ENCODE measurements around the gene SLC22A23. TPM values are rescaled to one million over a fixed set of nuclear protein-coding genes. Genes with fewer than 3 reads are reported as not detected.

Gene SLC22A23
- total and polyA plus RNA-seq, 2 of the 4 experiments (the other 2 are of a cell fraction): 0.72 to 1.6 TPM

DNA sequence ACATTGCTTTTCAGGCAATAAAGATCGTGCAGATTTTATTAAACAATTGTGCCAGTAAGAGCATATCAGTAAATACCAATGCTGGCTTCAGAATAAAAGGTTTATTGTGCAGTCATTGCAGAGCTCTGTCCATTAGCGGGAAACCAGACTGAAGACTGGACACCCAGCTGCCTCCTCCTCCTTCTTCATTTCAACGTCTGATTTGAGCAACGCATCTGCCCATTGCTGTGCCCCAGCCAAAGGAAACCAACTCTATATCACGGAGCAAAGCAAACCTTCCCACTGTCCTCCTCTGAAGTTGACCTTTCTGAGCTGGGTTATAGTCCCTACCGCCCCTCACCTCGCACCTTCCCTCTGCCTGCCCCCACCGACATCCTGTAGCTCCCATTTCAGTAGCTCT is 80.8 kb downstream of the SLC22A23 start:
- H3K9me1 ChIP-seq (ENCODE audit: insufficient read depth, low read length): no peaks in the 10 kb centered on the region
- intact Hi-C loops (cut with micrococcal nuclease) (no loop called here), dilution Hi-C loops (cut with HindIII; ENCODE audit: low sequenced_read_pairs, unreplicated experiment) (no loop called here), in situ Hi-C loops (cut with MboI; ENCODE audit: low sequenced_read_pairs) (no loop called here)
- H3K4me2 ChIP-seq (ENCODE audit: low read depth, low read length): no peak overlapping the region
- 74% methylated on average over 7 of the region's 8 CpGs; no CpG with 5 or more reads in 1 of the 2 experiments for WGBS, 2 experiments (ENCODE audit: extremely low coverage in 2 of 2, insufficient read length in 1 of 2)
- H3K27ac ChIP-seq (ENCODE audit: insufficient read depth, low read length): no peak overlapping the region
- H3K9me3 ChIP-seq (ENCODE audit: control insufficient read depth, insufficient read depth, low read length): no peaks in the 10 kb centered on the region
- H4K5ac ChIP-seq (ENCODE audit: low read depth, low read length): no peak overlapping the region
- DNase-seq: no peak
- H3K36me3 ChIP-seq (ENCODE audit: control insufficient read depth, insufficient read depth, low read length): no peaks in the 10 kb centered on the region
- no peak overlapping the region for H2AFZ ChIP-seq (replicated peaks; ENCODE audit: low read length, poor library complexity)
- H4K91ac ChIP-seq (ENCODE audit: insufficient read depth, low read depth, low read length): no peak overlapping the region
- H2BK20ac ChIP-seq (ENCODE audit: low read depth, low read length): no peak overlapping the region
- CTCF ChIA-PET: no interaction called here
- no peaks in the 10 kb centered on the region for H4K20me1 ChIP-seq (ENCODE audit: insufficient read depth, low read length)
- peaks cover 32% of the 10 kb centered on the region for H3K27me3 ChIP-seq (ENCODE audit: control insufficient read depth, insufficient read depth, low read length)
- H3K14ac ChIP-seq (replicated peaks; ENCODE audit: low read depth, low read length): no peak overlapping the region
- no peak for ATAC-seq (ENCODE audit: low read depth)
- BruUV-seq (replicated peaks): no TSS peak
- H3K23ac ChIP-seq (ENCODE audit: low read depth, low read length): no peak overlapping the region
- no peak overlapping the region for H4K8ac ChIP-seq (ENCODE audit: low read depth in 2 of 2, low read length in 2 of 2)
- no peak overlapping the region for H2AK5ac ChIP-seq (ENCODE audit: low read depth, low read length)
- TF ChIP-seq MAZ (IDR thresholded peaks at IDR 0.05; ENCODE audit: borderline replicate concordance, low read depth, low read length): no peak
- no peak for TF ChIP-seq CEBPB (IDR thresholded peaks at IDR 0.05; ENCODE audit: low read depth, low read length)
- no peak for TF ChIP-seq RFX5 (IDR thresholded peaks at IDR 0.05; ENCODE audit: low read depth, low read length)
- TF ChIP-seq RCOR1 (IDR thresholded peaks at IDR 0.05; ENCODE audit: insufficient replicate concordance, low read length): no peak
- no peak for TF ChIP-seq RAD21 (IDR thresholded peaks at IDR 0.05; ENCODE audit: low read length)
- no peak for TF ChIP-seq MAFK (IDR thresholded peaks at IDR 0.05; ENCODE audit: low read depth, low read length)
- no peak for TF ChIP-seq FOS (IDR thresholded peaks at IDR 0.05; ENCODE audit: low read depth, low read length)
- TF ChIP-seq SMC3 (IDR thresholded peaks at IDR 0.05; ENCODE audit: low read depth, low read length): no peak
- TF ChIP-seq BHLHE40 (IDR thresholded peaks at IDR 0.05; ENCODE audit: low read depth, low read length): no peak
- TF ChIP-seq, protein P1, sequence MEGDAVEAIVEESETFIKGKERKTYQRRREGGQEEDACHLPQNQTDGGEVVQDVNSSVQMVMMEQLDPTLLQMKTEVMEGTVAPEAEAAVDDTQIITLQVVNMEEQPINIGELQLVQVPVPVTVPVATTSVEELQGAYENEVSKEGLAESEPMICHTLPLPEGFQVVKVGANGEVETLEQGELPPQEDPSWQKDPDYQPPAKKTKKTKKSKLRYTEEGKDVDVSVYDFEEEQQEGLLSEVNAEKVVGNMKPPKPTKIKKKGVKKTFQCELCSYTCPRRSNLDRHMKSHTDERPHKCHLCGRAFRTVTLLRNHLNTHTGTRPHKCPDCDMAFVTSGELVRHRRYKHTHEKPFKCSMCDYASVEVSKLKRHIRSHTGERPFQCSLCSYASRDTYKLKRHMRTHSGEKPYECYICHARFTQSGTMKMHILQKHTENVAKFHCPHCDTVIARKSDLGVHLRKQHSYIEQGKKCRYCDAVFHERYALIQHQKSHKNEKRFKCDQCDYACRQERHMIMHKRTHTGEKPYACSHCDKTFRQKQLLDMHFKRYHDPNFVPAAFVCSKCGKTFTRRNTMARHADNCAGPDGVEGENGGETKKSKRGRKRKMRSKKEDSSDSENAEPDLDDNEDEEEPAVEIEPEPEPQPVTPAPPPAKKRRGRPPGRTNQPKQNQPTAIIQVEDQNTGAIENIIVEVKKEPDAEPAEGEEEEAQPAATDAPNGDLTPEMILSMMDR (conservative IDR thresholded peaks at IDR 0.05; ENCODE audit: low read depth, low read length): no peak
- TF ChIP-seq MXI1 (IDR thresholded peaks at IDR 0.05; ENCODE audit: borderline replicate concordance, low read depth, low read length): no peak
- H2AK9ac ChIP-seq (replicated peaks; ENCODE audit: low read depth, low read length, poor library complexity): no peak overlapping the region
- H3K4ac ChIP-seq (ENCODE audit: low read depth, low read length): no peak overlapping the region
- no peak overlapping the region for H2BK5ac ChIP-seq (ENCODE audit: low read depth, low read length, poor library complexity, severe bottlenecking)
- POLR2A ChIA-PET (ENCODE audit: unreplicated experiment): no interaction called here
- no peak overlapping the region for H2BK120ac ChIP-seq (ENCODE audit: low read depth, low read length)
- no peaks in the 10 kb centered on the region for H3K79me1 ChIP-seq (ENCODE audit: low read depth in 1 of 2, low read length in 2 of 2)
- no peak overlapping the region for H3K4me3 ChIP-seq (ENCODE audit: insufficient read depth, low read depth, low read length)
- no peaks in the 10 kb centered on the region for H3K4me1 ChIP-seq (ENCODE audit: control insufficient read depth, insufficient read depth, low read length)
- H2BK15ac ChIP-seq (ENCODE audit: low read depth, low read length): no peak overlapping the region
- H3K9ac ChIP-seq (ENCODE audit: low read depth, low read length): no peak overlapping the region
- H3K18ac ChIP-seq (ENCODE audit: low read depth, low read length): no peak overlapping the region
- no peak overlapping the region for H3K56ac ChIP-seq (ENCODE audit: extremely low read depth, insufficient read depth, low read length)
